GM12873 (cell line): ENCODE results near the gene ZNF385C.

Experiments used
- CTCF ChIP-seq: IDR thresholded peaks from 2 replicates; pipeline ENCODE4 v1.5.1; 2012; ENCODE audit warnings: low read depth, mild to moderate bottlenecking, moderate library complexity, low read length, control low read depth; ENCODE audit not compliant: insufficient read depth; ENCODE audit errors: missing control alignments

ZNF385C gene

GRCh38 chr17:42045719-42046118, 52.6 kb downstream of the ZNF385C start:
- no peak for TF ChIP-seq CTCF

GRCh38 chr17:42042598-42043319, 55.5 kb downstream of the ZNF385C start:
- TF ChIP-seq CTCF: no peak

- TF ChIP-seq CTCF: no peak
Observed at GRCh38 chr17:42041619-42042018, 56.7 kb downstream of the ZNF385C start.

GRCh38 chr17:42040818-42041217, 57.5 kb downstream of the ZNF385C start:
- TF ChIP-seq CTCF: no peak

- TF ChIP-seq CTCF: no peak
Observed at GRCh38 chr17:42039794-42040763, 58.2 kb downstream of the ZNF385C start.

GRCh38 chr17:42038221-42038973, 59.9 kb downstream of the ZNF385C start:
- TF ChIP-seq CTCF: no peak
